WTC11 (cell line): Measurements from ENCODE around the gene DEFB132. TPM values are rescaled to one million over a fixed set of nuclear protein-coding genes. Genes with fewer than 3 reads are reported as not detected.

Experiments
- ATAC-seq: fragments of 200-7000 bp; cut with Tn5 transposase; 2 replicates; pipeline ENCODE4 v1.10.0; 2021; ENCODE audit warnings: mild to moderate bottlenecking, moderate library complexity
- CTCF ChIA-PET: fragments of 300-600 bp; sonication (Branson Sonifier 250); formaldehyde crosslinking; loops from one replicate; lab custom pipeline; 2021; ENCODE audit warnings: antibody characterized with exemption; lab: Charles Lee
- POLR2A ChIA-PET: fragments of 350-600 bp; sonication (Branson Sonifier 250); formaldehyde crosslinking; loops from one replicate; lab custom pipeline; 2021; ENCODE audit warnings: antibody characterized with exemption; lab: Charles Lee
- DNase-seq: peaks from one replicate; pipeline ENCODE4 v3.0.0; 2021; ENCODE audit warnings: low spot score
- H3K27ac Mint-ChIP-seq: 2 replicates; pipeline ENCODE4 v1.8.0; 2021; ENCODE audit warnings: mixed read lengths
- H3K27me3 Mint-ChIP-seq: 2 replicates; pipeline ENCODE4 v1.8.0; 2021; ENCODE audit warnings: low read depth, mild to moderate bottlenecking, moderate library complexity, mixed read lengths
- H3K36me3 Mint-ChIP-seq: 2 replicates; pipeline ENCODE4 v1.8.0; 2021; ENCODE audit warnings: mixed read lengths
- H3K4me1 Mint-ChIP-seq: 2 replicates; pipeline ENCODE4 v1.8.0; 2022; ENCODE audit warnings: mixed read lengths
- H3K4me3 Mint-ChIP-seq: 2 replicates; pipeline ENCODE4 v1.8.0; 2021; ENCODE audit warnings: mild to moderate bottlenecking, moderate library complexity, mixed read lengths
- H3K9me3 Mint-ChIP-seq: 2 replicates; pipeline ENCODE4 v1.8.0; 2021; ENCODE audit warnings: mixed read lengths
- ATF1 ChIP-seq: sonication (generic); formaldehyde crosslinking; IDR thresholded peaks from 2 replicates; pipeline ENCODE4 v1.8.1; 2023; ENCODE audit warnings: mild to moderate bottlenecking, moderate library complexity, missing genetic modification reagents
- CTCF ChIP-seq: fragments of 200-600 bp; IDR thresholded peaks from 2 replicates; pipeline ENCODE4 v1.8.0; 2022; ENCODE audit warnings: antibody characterized with exemption
- FOXP1 ChIP-seq: sonication (generic); formaldehyde crosslinking; IDR thresholded peaks from 2 replicates; pipeline ENCODE4 v1.8.0; 2022; ENCODE audit warnings: missing genetic modification reagents, mild to moderate bottlenecking, moderate library complexity, borderline replicate concordance
- GABPB1 ChIP-seq: sonication (generic); formaldehyde crosslinking; IDR thresholded peaks from 2 replicates; pipeline ENCODE4 v1.8.1; 2023; ENCODE audit warnings: mild to moderate bottlenecking, missing genetic modification reagents
- MAX ChIP-seq: sonication (generic); formaldehyde crosslinking; IDR thresholded peaks from 2 replicates; pipeline ENCODE4 v1.8.0; 2022; ENCODE audit warnings: mild to moderate bottlenecking, missing genetic modification reagents
- NFE2L1 ChIP-seq: sonication (generic); formaldehyde crosslinking; IDR thresholded peaks from 2 replicates; pipeline ENCODE4 v1.8.1; 2023; ENCODE audit warnings: missing genetic modification reagents
- NR3C1 ChIP-seq: sonication (generic); formaldehyde crosslinking; conservative IDR thresholded peaks from 2 replicates; pipeline ENCODE4 v1.8.1; 2023; ENCODE audit warnings: low read depth, mild to moderate bottlenecking, missing genetic modification reagents
- SP1 ChIP-seq: sonication (generic); formaldehyde crosslinking; conservative IDR thresholded peaks from 2 replicates; pipeline ENCODE4 v1.8.1; 2022; ENCODE audit warnings: missing genetic modification reagents
- TEAD4 ChIP-seq: sonication (generic); formaldehyde crosslinking; IDR thresholded peaks from 2 replicates; pipeline ENCODE4 v1.8.0; 2022; ENCODE audit warnings: mild to moderate bottlenecking, missing genetic modification reagents
- ZNF121 ChIP-seq: sonication (generic); formaldehyde crosslinking; IDR thresholded peaks from 2 replicates; pipeline ENCODE4 v1.8.0; 2023; ENCODE audit warnings: missing genetic modification reagents
- ZNF532 ChIP-seq: fragments of 250-450 bp; sonication (Bioruptor Pico); IDR thresholded peaks from 2 replicates; pipeline ENCODE4 v1.9.0; 2021; ENCODE audit warnings: mild to moderate bottlenecking, borderline replicate concordance
- ZNF671 ChIP-seq: fragments of 250-450 bp; sonication (Bioruptor Pico); IDR thresholded peaks from 2 replicates; pipeline ENCODE4 v1.8.0; 2021; ENCODE audit warnings: mild to moderate bottlenecking
- total RNA-seq: library from RNA; stranded (reverse); gene quantifications from 3 replicates; pipeline ENCODE4 v1.2.3, GENCODE V29; 2021
- TF ChIP-seq, protein P1 (sequence below): sonication (generic); formaldehyde crosslinking; IDR thresholded peaks from 2 replicates; pipeline ENCODE4 v1.8.0; 2022; ENCODE audit warnings: missing genetic modification reagents
- TF ChIP-seq, protein P2 (sequence below): sonication (generic); formaldehyde crosslinking; IDR thresholded peaks from 2 replicates; pipeline ENCODE4 v1.8.1; 2023; ENCODE audit warnings: mild to moderate bottlenecking, missing genetic modification reagents
- TF ChIP-seq, protein P3 (sequence below): sonication (generic); formaldehyde crosslinking; IDR thresholded peaks from 2 replicates; pipeline ENCODE4 v1.8.1; 2022; ENCODE audit warnings: mild to moderate bottlenecking, missing genetic modification reagents, moderate library complexity, borderline replicate concordance
- TF ChIP-seq, protein P4 (sequence below): fragments of 250-450 bp; sonication (Bioruptor Pico); conservative IDR thresholded peaks from 2 replicates; pipeline ENCODE4 v1.9.0; 2021; ENCODE audit warnings: mild to moderate bottlenecking
- TF ChIP-seq, protein P5 (sequence below): sonication (generic); formaldehyde crosslinking; IDR thresholded peaks from 2 replicates; pipeline ENCODE4 v1.8.1; 2023; ENCODE audit warnings: mild to moderate bottlenecking, missing genetic modification reagents, moderate library complexity
- TF ChIP-seq, protein P6 (sequence below): sonication (generic); formaldehyde crosslinking; IDR thresholded peaks from 2 replicates; pipeline ENCODE4 v1.8.1; 2023; ENCODE audit warnings: mild to moderate bottlenecking, missing genetic modification reagents, moderate library complexity

The DEFB132 gene
- total RNA-seq, 1 experiment from 2014 or later = not detected

DNA sequence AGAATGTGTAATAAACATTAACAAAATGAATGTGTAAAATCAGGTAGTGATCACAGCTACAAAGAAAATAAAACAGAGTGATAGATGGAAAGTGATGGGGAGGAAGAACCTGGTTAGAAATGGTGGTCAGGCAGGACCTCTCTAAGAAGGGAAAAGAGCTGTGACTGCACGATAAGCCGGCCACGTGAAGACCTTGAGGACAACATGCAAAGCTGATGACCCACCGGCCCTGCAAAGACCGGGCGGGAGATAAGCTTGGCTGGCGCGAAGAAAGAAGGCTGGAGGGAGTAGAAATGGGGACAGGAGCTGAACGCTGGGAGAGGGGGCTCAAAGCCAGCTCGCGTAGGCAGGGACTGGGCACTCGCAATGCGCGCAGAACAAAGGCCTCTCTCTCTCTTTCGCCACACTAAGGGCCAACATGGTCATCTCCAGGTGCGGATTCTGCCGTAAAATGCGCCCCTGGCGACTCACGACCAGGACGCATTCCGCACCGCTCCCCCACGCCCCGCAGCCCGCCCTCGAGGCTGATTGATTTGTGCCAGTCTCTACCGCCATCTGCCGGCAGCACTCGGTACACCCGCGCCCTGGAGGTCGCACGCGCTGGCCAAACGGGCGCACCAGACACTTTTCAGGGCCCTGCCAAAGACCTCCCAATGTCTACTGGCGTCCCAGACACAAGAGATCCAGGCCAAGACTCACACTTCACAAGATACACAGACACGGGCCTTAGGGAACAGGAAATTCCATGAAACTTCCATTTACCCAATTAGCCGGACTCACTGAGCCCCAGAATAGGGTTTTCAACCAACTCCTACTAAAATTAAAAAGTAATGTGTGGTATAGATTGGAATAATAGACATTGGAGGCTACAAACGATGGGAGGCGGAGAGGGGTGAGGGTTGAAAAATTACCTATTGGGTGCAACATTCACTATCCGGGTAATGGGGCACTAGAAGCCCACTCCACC is 9.4 kb downstream of the DEFB132 start:
- H3K27me3 Mint-ChIP-seq = peaks cover 75% of the 10 kb centered on the region
- peaks cover 10% of the 10 kb centered on the region for H3K4me1 Mint-ChIP-seq
- peaks cover 3% of the 10 kb centered on the region; the same call in 1 of the 2 replicates for H3K9me3 Mint-ChIP-seq
- ATAC-seq (peak; percentile 92), DNase-seq (peak; percentile 98)
- ChIA-PET POLR2A (interaction anchor here (1.0 to 1.1 kb wide), 2 partner anchors 34 to 58 kb away, joined by 3 to 5 read pairs; no protein-coding TSS in a partner anchor), CTCF (interaction anchor here (0.6 to 1.7 kb wide), 11 partner anchors 9 to 67 kb away, joined by 3 to 12 read pairs (median 5); partner anchors contain the start of genes DEFB129, DEFB132 and SOX12)
- no peak overlapping the region; the same call in 1 of the 2 replicates for H3K27ac Mint-ChIP-seq
- peaks cover 8% of the 10 kb centered on the region; the same call in 1 of the 2 replicates for H3K36me3 Mint-ChIP-seq
- peak overlapping the region; percentile 66 for H3K4me3 Mint-ChIP-seq
- TF ChIP-seq ZNF671 (CRISPR knock-in tag) (0 out of 2 replicates have a peak, but pooled peaks have one; percentile 7), ZNF532 (CRISPR knock-in tag) (no peak), MAX (CRISPR knock-in tag) (peak; percentile 89), ZNF121 (CRISPR knock-in tag) (no peak), ATF1 (CRISPR knock-in tag) (no peak), FOXP1 (peak; percentile 80; the same call in 1 of the 2 replicates), NFE2L1 (CRISPR knock-in tag) (peak; percentile 75; the same call in 1 of the 2 replicates), GABPB1 (peak; percentile 64; the same call in 1 of the 2 replicates), CTCF (peak; percentile 90), SP1 (CRISPR knock-in tag) (peak; percentile 74), NR3C1 (no peak), TEAD4 (peak; percentile 69)
- TF ChIP-seq, protein P1, sequence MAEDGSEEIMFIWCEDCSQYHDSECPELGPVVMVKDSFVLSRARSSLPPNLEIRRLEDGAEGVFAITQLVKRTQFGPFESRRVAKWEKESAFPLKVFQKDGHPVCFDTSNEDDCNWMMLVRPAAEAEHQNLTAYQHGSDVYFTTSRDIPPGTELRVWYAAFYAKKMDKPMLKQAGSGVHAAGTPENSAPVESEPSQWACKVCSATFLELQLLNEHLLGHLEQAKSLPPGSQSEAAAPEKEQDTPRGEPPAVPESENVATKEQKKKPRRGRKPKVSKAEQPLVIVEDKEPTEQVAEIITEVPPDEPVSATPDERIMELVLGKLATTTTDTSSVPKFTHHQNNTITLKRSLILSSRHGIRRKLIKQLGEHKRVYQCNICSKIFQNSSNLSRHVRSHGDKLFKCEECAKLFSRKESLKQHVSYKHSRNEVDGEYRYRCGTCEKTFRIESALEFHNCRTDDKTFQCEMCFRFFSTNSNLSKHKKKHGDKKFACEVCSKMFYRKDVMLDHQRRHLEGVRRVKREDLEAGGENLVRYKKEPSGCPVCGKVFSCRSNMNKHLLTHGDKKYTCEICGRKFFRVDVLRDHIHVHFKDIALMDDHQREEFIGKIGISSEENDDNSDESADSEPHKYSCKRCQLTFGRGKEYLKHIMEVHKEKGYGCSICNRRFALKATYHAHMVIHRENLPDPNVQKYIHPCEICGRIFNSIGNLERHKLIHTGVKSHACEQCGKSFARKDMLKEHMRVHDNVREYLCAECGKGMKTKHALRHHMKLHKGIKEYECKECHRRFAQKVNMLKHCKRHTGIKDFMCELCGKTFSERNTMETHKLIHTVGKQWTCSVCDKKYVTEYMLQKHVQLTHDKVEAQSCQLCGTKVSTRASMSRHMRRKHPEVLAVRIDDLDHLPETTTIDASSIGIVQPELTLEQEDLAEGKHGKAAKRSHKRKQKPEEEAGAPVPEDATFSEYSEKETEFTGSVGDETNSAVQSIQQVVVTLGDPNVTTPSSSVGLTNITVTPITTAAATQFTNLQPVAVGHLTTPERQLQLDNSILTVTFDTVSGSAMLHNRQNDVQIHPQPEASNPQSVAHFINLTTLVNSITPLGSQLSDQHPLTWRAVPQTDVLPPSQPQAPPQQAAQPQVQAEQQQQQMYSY (CRISPR knock-in tag) = no peak
- TF ChIP-seq, protein P2, sequence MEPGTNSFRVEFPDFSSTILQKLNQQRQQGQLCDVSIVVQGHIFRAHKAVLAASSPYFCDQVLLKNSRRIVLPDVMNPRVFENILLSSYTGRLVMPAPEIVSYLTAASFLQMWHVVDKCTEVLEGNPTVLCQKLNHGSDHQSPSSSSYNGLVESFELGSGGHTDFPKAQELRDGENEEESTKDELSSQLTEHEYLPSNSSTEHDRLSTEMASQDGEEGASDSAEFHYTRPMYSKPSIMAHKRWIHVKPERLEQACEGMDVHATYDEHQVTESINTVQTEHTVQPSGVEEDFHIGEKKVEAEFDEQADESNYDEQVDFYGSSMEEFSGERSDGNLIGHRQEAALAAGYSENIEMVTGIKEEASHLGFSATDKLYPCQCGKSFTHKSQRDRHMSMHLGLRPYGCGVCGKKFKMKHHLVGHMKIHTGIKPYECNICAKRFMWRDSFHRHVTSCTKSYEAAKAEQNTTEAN (CRISPR knock-in tag) = 0 out of 2 replicates have a peak, but pooled peaks have one; percentile 59
- TF ChIP-seq, protein P3, sequence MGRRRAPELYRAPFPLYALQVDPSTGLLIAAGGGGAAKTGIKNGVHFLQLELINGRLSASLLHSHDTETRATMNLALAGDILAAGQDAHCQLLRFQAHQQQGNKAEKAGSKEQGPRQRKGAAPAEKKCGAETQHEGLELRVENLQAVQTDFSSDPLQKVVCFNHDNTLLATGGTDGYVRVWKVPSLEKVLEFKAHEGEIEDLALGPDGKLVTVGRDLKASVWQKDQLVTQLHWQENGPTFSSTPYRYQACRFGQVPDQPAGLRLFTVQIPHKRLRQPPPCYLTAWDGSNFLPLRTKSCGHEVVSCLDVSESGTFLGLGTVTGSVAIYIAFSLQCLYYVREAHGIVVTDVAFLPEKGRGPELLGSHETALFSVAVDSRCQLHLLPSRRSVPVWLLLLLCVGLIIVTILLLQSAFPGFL (CRISPR knock-in tag) = no peak
- TF ChIP-seq, protein P4, sequence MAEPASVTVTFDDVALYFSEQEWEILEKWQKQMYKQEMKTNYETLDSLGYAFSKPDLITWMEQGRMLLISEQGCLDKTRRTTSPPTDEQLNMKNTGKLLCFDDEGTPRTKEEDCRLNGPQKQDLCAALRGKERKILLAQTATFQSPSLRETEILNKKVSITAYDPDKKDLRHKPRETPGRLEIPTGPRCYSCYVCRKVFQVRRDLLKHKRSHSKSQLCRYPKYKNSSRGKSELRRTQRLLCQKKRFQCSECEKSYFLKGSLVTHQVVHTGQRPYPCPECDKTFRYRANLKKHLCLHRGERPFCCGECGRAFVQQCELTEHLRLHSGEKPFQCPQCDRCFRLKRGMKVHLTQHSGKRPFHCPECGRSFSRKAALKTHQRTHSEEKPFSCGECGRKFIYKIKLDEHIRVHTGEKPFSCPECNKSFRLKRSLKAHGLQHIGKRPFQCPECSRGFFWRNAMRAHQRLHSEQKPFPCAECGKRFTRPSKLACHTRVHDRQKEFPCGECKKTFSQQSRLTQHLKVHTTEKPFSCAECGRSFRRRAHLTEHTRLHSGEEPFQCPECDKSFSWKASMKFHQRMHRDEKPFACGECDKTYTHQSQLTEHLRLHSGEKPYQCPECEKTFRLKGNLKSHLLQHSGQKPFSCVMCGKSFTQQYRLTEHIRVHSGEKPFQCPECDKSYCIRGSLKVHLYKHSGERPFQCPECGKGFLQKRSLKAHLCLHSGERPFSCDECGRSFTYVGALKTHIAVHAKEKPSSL = no peak
- TF ChIP-seq, protein P5, sequence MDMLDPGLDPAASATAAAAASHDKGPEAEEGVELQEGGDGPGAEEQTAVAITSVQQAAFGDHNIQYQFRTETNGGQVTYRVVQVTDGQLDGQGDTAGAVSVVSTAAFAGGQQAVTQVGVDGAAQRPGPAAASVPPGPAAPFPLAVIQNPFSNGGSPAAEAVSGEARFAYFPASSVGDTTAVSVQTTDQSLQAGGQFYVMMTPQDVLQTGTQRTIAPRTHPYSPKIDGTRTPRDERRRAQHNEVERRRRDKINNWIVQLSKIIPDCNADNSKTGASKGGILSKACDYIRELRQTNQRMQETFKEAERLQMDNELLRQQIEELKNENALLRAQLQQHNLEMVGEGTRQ (CRISPR knock-in tag) = no peak
- TF ChIP-seq, protein P6, sequence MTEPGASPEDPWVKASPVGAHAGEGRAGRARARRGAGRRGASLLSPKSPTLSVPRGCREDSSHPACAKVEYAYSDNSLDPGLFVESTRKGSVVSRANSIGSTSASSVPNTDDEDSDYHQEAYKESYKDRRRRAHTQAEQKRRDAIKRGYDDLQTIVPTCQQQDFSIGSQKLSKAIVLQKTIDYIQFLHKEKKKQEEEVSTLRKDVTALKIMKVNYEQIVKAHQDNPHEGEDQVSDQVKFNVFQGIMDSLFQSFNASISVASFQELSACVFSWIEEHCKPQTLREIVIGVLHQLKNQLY (CRISPR knock-in tag) = no peak
